PFSK-1 (cell line): ENCODE results near the gene PIK3R6.

ENCODE experiments used
- POLR2AphosphoS5 ChIP-seq: IDR thresholded peaks from 2 replicates; pipeline ENCODE4 v1.6.1; 2012; ENCODE audit warnings: low read depth, mild to moderate bottlenecking, control low read depth, low read length, moderate library complexity
- SIN3A ChIP-seq: IDR thresholded peaks from 2 replicates; pipeline ENCODE4 v1.6.1; 2012; ENCODE audit warnings: mild to moderate bottlenecking, low read length, moderate library complexity, borderline replicate concordance; ENCODE audit not compliant: insufficient read depth
- TAF1 ChIP-seq: IDR thresholded peaks from 2 replicates; pipeline ENCODE4 v1.6.1; 2012; ENCODE audit warnings: low read length, control low read depth, borderline replicate concordance; ENCODE audit not compliant: insufficient read depth
- TF ChIP-seq, protein P1 (sequence below), 2 experiments: IDR thresholded peaks; 2 replicates each; pipeline versions ENCODE4 v1.6.1 to v1.8.0; 2011 to 2012; ENCODE audit warnings: low read depth in 2 of 2, low read length in 2 of 2, control low read depth in 1 of 2, inconsistent platforms in 1 of 2, mild to moderate bottlenecking in 1 of 2, moderate library complexity in 1 of 2; ENCODE audit not compliant: insufficient read depth in 1 of 2

DNA sequence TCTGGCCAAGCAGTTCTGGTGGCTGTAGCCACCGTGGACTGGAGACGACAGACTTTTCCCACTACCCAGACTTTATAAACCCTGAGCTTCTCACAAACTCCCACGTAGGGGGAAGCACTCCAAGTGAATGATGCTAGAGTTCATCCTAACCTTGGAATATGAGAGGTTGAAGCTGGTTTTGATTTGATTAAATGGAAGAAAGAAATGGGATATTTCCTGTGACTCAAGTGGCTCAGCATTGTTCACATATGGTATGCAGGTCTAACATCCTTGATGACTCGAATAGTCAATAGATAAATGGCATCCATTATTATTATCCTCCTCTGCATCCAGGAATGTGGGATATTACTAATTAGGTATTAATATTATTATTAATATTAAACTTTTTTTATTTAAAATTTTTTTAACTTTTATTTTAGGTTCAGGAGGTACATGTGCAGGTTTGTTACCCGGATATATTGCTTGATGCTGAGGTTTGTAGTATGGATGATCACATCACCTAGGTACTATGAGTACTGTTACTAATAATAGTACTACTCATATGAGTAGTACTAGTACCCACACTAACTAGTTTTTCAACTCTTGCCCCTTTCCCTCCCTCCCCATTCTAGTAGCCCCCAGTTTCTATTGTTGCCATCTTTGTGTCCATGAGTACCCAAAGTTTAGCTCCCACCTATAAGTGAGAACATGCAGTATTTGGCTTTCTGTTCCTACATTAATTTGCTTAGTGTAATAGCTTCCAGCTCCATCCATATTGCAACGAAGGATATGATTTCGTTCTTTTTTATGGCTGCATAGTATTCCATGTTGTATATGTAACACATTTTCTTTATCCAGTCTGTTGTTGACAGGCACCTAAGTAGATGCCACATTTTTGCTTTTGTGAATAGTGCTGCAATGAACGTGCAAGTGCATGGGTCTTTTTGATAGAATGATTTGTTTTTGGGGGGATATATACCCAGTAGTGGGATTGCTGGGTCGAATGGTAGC is 22.9 kb downstream of the PIK3R6 start:
- no peak for TF ChIP-seq POLR2AphosphoS5
- TF ChIP-seq, protein P1, sequence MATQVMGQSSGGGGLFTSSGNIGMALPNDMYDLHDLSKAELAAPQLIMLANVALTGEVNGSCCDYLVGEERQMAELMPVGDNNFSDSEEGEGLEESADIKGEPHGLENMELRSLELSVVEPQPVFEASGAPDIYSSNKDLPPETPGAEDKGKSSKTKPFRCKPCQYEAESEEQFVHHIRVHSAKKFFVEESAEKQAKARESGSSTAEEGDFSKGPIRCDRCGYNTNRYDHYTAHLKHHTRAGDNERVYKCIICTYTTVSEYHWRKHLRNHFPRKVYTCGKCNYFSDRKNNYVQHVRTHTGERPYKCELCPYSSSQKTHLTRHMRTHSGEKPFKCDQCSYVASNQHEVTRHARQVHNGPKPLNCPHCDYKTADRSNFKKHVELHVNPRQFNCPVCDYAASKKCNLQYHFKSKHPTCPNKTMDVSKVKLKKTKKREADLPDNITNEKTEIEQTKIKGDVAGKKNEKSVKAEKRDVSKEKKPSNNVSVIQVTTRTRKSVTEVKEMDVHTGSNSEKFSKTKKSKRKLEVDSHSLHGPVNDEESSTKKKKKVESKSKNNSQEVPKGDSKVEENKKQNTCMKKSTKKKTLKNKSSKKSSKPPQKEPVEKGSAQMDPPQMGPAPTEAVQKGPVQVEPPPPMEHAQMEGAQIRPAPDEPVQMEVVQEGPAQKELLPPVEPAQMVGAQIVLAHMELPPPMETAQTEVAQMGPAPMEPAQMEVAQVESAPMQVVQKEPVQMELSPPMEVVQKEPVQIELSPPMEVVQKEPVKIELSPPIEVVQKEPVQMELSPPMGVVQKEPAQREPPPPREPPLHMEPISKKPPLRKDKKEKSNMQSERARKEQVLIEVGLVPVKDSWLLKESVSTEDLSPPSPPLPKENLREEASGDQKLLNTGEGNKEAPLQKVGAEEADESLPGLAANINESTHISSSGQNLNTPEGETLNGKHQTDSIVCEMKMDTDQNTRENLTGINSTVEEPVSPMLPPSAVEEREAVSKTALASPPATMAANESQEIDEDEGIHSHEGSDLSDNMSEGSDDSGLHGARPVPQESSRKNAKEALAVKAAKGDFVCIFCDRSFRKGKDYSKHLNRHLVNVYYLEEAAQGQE (IDR thresholded peaks at IDR 0.05; ENCODE audit: insufficient read depth in 1 of 2, low read depth in 2 of 2, low read length in 2 of 2), result no peak
- no peak for TF ChIP-seq SIN3A
- no peak for TF ChIP-seq TAF1
